SKM-1 (cell line): ENCODE data around the gene KCTD3.

Experiments
- DNase-seq: peaks from one replicate; lab custom pipeline; 2025; ENCODE audit not compliant: unreplicated experiment; lab: John Stamatoyannopoulos, UW

The KCTD3 gene

DNA sequence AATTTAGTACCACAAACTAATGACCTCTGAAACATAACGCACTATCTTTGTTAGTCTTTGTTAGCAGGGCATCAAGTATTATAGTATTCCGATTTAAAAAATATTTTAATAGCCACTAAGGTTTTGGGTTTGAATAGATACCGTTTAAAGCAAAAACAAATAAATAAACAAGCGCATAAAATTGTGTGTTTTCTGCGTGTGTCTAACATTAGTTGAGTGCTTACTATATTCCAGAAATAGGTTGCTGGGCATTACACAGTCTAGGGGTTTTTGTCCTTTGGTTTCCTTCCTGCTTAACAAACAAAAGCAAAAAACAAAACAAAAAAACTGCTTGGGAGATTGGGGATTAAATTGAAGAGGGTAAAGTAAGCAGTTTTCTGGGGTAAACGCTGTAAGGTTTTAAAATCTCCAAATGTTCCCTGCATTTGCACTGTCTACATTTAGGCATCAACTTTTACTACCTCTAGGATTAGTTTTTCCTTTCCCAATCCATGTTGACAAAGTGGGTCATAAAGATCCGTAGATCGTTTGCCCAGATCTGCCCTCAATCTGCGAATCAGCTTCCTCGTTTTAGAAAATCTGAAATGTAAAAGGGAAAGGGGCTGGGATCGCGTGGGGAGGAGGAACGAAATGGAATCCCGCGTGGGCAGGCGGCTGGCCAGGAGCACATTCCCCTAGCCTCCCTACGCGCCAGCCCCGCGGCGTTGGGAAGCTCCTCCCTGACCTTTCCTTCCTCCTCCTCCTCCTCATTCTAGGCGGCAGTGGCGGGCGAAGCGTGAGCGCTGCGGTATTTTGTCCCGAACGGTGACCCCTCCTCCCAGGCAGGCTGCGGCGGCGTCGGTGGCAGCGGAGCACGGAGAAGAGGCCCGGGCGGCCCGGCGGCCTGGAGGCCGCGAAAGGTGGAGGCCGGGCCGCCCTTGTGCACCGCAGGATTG is at the start of gene KCTD3:
TSS of gene KCTD3 (plus strand) at position 749 of the 935 bp plus-strand sequence. CDS start 382 bp downstream, outside the sequence.
- DNase-seq = peak; percentile 69

DNA sequence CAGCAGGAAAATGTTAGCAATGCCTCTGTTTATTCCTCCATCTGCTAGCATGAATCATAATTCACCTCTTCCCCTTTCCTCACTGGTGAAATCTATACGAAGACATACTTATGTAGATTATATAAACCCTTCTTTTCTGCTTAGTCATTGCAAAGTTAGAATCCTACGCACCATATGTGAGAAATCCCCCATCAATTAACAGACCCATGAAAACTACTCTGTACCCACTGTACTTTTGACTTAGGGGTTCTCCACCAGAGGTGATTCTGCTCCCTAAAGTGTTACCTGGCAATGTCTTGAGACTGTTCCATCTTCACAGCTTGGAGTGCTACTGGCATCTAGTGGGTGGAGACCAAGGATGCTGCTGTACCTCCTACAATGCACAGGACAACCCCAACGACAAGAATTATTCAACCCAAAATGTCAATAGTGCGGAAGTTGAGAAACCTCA is 49.6 kb upstream of the KCTD3 start:
- no peak for DNase-seq

DNA sequence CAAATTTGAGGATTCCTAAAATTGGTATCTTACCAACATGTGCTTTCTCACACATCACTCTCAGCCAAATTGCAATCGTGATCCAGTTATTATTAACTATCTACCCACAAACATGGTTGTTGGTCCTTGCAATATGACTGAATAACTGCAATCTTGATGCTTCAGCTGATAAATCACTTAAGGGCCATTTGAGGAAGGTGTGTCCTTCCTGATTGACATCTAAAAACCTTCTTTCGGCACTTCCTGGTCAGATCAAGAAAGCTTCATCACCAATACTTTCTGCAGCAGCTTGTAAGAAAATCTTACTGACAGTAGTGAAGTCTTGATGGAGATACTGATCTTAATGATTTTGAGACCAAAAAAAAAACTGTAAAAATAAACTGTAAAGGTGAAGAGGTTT is 48.5 kb upstream of the KCTD3 start:
- no peak for DNase-seq

DNA sequence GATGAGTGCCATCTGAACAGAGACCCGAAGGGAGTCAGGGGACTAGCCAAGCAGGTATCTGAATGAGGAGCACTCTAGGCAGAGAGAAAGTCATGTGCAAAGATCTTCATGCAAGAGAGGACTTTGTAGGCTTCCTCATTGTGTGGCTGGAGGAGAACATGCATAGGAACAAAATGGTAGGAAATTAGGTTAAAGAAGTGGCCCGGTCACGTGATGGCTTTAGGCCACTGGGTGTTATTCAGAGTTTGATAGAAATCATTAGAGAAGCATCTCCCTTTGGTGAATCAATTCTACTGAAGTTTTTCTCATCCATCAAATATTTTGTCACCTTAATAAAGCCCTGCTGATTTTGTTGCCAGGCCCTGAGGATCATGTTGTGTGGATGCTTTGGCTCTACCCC is 45.8 kb upstream of the KCTD3 start:
- no peak for DNase-seq

DNA sequence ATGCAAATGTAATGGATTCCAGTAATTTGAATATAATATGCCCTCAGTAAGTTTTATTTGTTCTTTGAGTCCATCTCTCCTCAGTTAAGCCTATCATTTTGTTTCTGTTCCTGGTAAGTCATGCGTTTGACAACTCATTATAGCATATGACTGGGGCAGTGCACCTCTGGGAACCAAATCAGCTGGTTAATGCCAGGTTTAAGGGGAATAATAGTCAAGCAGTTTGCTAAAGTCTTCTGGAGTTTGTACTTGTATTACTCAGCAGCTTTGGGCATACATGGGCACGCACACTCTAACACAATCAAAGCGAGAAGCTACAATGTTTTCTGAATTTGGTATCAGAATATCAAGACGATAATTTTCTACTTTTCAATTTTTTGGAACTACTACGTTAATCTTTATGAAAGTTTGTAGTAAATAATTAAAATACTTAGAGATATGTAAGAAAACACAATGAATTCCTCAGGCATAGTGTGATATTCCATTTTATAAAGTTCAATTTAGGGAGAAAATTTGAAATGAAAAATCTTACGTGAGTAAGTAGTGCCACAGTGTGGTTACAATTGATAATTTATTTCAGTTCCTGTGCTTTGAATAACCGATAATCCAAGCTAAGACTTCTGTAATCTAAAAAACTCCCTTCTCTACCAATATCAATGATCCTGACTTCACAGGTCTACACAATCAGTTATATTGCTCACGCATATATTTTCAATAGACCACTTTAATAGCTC is 43.8 kb upstream of the KCTD3 start:
- DNase-seq = no peak

DNA sequence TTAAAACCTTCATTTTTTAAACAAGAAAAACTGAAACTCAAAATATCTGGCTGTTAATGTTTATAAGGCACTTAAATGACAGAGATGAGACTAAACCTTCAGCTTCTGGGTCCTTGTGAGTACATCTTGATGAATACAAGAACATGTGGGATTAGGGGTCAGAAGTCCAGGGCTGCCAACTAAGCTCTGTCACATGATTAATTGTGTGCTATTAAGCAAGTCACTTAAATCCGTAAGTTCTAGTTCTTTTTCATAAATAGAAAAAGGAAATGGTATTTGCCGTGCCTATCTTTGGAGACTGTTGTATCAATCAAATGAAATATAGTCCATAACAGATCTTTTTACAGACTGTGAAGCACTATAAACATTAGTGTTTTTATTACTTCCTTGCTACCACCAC is 43.2 kb upstream of the KCTD3 start:
- DNase-seq = no peak

DNA sequence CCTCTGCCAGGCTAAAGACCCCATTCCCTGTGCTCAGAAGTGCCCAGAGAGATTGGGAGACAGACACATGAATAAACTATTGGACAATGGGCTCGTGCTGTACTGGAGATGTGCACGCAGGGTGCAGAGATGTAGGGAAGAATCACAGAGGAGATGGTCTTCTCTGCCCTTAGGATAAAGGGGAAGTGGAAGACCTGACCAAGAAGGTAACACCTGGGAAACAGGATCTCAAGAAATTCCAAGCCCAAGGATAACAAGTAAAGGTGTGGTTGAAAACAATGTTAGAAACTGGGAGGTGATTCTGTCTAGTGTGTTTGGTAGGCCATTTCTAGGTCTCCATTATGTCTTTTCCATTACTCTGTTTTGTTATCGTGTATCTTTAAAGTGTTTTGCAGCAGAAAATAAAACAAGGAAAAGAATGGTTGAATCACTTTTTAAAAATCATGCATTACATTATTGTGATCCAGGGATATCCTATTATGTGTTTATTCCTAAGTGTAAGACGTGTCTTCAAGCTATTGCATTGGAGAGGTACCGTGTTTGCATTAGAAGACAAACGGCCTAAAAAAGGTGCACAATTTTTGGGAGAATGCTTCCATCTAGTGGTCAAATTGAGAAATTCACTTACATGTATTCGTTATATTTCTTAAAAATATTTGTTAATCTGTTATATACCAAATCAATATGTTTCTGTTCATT is 40.8 kb upstream of the KCTD3 start:
- DNase-seq = peak; percentile 68

DNA sequence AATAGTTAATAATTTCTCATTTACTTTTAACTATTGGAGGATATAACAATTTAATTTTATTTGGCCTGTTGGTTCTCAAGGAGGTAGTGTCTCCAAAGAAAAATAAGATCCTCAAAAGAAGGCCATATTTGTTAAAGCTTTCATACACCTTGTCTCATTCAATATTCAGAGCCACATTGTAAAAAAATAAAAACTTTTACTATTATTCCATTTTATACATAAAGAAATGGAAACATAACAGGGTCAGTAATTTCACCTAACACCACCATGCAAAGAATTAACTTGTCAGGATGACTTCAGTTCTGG is 40.3 kb upstream of the KCTD3 start:
- DNase-seq = no peak

DNA sequence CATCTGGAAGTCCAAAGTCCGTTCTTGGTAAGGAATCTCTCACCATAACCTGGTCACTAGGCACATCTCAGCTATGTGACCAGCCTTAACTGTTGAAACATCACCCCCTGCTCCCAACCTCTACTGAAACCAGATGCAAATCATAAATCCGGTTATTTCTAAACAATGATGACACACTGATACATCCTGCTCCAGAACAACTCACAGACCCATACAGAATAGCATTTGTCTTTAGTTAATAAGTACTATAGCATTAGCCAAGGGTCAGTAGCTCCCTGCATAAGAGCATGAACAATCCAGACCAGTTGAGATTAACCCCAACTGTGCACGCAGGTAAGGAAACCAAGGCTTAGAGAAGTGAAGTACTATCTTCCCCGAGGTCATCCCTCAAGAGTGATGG is 38.0 kb upstream of the KCTD3 start:
- DNase-seq = no peak

DNA sequence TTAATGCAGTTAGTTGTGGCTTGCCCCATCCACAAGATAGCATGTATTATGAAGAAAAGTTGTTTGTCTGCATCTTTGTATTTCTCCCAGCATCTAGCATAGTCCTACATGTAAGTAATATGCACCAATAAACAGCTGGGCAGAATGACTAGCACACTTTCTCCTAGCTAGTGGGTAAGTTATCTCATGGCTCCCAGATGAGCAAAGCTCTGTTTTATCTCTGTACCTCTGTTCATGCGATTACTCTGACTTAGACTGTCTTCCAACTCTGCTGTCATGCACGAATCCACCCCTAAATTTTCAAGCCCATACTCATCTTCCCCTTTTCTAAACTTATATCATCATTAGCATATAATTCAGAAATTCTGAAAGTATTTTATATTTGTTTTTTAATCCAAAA is 37.5 kb upstream of the KCTD3 start:
- no peak for DNase-seq

DNA sequence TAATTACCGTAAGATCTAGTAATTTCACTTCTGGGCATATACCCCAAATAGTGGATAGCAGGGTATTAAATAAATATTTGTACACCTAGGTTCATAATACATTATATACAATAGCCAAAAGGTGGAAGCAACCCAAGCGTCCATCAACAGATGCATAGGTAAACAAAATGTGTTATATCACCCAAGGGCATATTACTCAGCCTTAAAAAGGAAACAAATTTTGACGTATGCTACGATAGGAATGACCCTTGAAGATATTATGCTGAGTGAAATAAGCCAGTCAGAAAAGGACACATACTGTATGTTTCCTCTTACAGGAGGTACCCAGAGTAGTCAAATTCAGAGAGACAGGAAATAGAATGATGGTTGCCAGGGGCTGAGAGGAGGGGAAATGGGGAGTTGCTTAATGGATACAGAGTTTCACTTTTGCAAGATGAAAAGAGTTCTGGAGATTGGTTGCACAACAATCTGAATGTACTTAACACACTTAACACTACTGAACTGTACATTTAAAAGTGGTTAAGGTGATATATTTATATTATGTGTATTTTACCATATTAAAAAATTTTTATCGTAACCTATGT is 36.6 kb upstream of the KCTD3 start:
- peak; percentile 82 for DNase-seq

DNA sequence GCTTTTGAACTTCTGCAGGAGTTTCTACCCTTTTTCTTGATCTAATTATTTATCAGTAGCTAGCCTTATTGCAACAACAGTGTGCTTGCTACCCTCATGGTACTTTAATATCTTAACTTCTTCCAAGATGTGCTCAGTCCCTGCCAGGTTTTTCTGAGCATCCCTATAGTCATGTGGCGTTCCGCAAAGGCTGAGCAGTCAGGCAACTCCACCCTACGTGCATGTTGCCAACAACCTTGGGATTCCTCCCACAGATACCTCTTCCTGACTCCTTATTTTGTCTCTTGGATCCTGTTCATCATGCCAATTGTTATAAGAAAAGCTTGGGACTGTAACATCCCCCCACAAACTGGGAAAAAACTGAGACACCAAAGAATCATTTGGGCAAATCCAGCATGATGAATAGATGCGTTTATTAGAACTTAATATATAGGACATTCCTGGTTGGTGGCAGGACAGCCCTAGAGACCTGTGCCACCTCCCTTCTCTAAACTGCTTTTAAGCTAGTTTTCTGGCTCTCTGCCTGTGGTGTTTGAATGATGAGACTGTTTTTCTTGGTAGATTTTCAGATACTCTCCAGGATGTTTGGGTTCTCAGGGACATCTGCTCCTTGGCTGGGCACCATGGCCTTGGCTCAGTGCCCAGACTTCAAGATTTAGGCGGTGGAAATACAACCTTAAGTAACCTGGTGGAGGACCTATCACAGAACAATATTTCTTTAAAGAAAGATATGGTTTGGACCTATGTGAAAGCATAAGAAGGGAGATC is 27.1 kb upstream of the KCTD3 start:
- no peak for DNase-seq

DNA sequence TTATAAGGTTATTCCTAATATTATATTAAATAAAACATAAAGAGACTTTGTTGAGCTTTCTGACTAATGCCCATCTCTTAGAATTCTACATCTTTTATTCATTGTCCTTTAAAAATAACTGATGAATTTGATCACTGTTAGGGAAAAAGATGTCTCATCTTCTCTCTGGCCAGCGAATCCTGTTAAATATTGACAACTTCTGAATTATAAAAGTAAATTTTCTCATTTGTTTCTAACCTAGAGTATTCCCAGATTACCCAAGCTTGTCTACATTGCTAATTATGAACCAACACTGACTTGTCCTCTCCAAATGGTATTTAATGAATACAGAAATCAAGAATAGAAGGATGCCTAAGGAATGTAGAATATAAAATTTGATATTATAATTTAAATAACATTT is 24.8 kb upstream of the KCTD3 start:
- DNase-seq = no peak

DNA sequence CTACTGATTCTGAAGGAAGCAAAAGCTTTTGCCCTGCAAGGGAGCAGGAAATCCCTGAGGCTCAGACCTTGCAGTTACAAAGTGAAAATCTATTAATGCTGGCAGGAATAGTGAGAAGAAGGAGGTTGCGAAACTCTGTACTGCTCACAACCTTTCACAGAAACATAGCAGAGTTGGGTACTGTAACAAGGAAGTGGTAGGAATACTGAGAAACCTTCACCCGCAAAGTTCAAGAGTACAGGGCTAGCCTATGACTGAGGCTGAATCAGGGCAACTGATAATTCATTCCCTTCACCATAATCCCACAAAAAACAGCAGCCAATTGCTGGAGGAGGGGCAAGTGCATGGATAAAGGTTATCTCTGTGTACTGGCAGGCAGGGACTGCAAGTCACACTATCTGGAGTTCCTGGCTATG is 23.9 kb upstream of the KCTD3 start:
- peak; percentile 96 for DNase-seq

DNA sequence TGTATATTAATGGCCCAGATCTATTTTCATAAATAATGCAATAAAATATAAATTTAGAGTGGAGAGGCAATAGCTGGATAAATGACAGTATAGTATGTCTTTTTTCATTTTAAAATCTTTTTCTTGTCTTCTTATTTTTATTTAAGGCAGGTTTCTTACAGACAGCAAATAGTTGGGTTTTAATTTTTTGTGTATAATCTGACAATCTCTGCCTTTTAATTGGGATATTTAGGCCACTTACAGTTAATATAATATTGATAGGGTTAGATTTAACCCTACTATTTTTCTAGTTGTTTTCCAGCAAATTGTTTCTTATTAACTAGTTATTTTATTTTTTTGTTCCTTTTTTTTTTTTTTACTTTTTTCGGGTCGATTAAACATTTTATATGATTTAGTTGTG is 23.3 kb upstream of the KCTD3 start:
- DNase-seq = no peak

DNA sequence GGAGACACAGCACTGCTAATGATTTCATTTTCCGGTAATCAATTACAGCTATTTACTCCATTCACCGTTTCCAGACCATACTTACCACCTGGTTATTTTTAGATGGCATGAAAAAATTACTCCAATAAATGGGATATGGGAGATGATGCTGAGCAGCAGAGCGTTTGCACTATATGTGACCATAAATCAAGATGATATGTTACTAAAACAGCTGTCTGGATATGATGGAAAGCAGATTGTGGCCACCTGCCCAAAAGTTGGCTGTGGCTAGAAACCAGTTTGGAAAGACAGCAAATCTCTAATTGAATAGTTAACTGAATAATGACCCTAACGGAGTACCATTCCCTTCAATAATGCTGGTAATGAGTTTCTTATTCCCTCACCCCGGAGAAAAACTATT is 22.5 kb upstream of the KCTD3 start:
- no peak for DNase-seq

DNA sequence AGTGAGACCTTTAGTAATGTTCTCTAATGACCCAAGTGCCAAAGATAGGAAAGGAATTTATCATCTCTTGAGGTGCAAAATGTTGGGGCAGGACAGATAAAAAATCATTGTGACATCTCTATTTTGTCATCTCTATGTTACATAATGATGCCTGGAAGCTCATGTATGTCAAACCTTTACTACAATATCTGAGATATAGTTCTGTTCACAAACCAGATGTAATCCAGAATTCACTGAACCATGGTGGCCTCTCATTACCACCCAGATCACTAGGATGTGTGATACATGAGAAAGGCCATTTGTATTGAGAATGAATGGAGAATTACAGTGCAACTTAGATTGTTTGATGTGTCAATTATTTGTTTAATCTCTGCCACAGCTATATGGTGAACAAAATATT is 22.0 kb upstream of the KCTD3 start:
- DNase-seq = no peak

DNA sequence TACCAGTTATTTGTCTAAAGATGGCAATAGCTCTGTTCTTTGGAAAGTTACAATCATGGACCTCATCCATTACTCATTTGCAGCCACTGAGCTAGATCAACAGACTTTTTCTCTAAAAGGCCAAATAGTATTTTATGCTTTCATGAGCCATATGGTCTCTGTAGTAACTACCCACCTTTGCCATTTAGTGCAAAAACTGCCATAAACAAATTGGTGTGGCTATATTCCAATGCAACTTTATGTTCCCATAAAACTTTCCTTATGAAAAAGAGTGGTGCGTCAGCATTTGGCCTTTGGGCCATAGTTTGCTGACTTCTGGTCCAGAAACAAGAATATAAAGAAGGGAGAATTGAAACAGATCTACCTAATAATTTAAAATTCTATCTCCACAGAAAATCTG is 20.1 kb upstream of the KCTD3 start:
- DNase-seq = no peak

DNA sequence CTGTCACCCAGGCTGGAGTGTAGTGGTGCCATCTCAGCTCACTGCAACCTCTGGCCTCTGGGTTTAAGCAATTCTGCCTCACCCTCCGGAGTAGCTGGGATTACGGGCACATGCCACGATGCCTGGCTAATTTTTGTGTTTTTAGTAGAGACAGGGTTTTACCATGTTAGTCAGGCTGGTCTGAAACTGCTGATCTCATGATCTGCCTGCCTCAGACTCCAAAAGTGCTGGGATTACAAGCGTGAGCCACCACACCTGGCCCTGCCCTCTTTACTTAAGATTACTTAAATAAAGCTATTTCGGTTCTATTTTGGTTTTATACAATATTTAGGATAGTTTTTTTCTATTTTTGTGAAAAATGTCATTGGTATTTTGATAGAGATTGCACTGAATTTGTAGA is 15.3 kb upstream of the KCTD3 start:
- DNase-seq = no peak

DNA sequence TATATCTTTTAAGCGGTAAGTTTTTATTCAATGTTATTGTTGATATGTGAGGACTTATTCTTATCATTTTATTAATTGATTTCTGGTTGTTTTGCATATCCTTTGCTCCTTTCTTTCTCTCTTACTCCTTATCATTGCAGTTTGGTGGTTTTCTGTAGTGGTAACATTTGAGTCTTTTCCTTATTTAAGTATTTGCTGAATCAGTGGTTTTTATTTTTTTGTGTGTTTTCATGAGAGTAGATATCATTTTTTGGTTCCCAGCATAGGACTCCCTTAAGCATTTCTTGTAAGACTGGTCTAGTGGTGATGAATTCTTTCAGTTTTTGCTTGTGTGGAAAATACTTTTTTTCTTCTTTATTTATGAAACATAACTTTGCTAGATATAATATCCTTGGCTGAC is 12.2 kb upstream of the KCTD3 start:
- no peak for DNase-seq

DNA sequence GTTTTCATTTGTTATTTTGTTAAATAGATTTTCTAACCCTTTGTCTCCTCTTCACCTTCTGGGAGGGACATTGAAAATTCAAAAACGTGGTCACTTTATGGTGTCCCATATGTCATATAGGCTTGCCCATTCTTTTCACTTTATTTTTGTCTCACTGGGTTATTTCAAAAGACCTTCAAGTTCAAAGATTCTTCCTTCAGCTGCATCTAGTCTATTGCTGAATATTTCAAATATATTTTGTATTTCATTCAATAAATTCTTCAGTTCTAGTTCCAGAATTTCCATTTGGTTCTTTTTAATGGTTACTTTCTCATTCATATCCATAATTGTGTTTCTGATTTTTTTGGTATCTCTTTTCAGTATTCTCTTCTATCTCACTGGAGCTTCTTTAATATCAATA is 11.6 kb upstream of the KCTD3 start:
- DNase-seq = no peak
